SK-N-MC (cell line): ENCODE measurements around the gene SPACDR.

ENCODE experiments used
- DNase-seq: peaks from one replicate; pipeline ENCODE4 v3.0.0-alpha.2; 2011; ENCODE audit warnings: low read depth, low spot score
- H3K27ac ChIP-seq: fragments of 200-600 bp; sonication (generic); 2 replicates; pipeline ENCODE4 v1.5.1; 2016; ENCODE audit warnings: mixed run types
- H3K36me3 ChIP-seq: fragments of 200-600 bp; sonication (generic); 2 replicates; pipeline ENCODE4 v1.6.1; 2017; ENCODE audit warnings: antibody characterized with exemption, low read length, mixed read lengths; ENCODE audit not compliant: insufficient read depth
- H3K4me3 ChIP-seq: fragments of 200-600 bp; sonication (generic); 2 replicates; pipeline ENCODE4 v1.5.1; 2016
- H3K9ac ChIP-seq: fragments of 200-600 bp; sonication (generic); 2 replicates; pipeline ENCODE4 v1.8.0; 2017; ENCODE audit warnings: mixed run types, mixed read lengths; ENCODE audit not compliant: insufficient read length
- H3K9me3 ChIP-seq: fragments of 200-600 bp; sonication (generic); 2 replicates; pipeline ENCODE4 v1.6.1; 2017; ENCODE audit warnings: low read depth, mild to moderate bottlenecking, antibody characterized with exemption, low read length, moderate library complexity, mixed read lengths
- EZH2 ChIP-seq: fragments of 200-600 bp; sonication (generic); IDR thresholded peaks from one replicate; pipeline ENCODE4 v1.6.1; 2017; ENCODE audit warnings: antibody characterized with exemption
- FOXP2 ChIP-seq: optimal IDR thresholded peaks from 2 replicates; pipeline ENCODE3; 2011; ENCODE audit warnings: mild to moderate bottlenecking, moderate library complexity; ENCODE audit not compliant: insufficient read depth; ENCODE audit errors: extremely low read length, control extremely low read depth
- POLR2AphosphoS5 ChIP-seq: IDR thresholded peaks from 2 replicates; pipeline ENCODE4 v1.6.1; 2012; ENCODE audit warnings: mild to moderate bottlenecking, low read depth, low read length, borderline replicate concordance

SPACDR gene

DNA sequence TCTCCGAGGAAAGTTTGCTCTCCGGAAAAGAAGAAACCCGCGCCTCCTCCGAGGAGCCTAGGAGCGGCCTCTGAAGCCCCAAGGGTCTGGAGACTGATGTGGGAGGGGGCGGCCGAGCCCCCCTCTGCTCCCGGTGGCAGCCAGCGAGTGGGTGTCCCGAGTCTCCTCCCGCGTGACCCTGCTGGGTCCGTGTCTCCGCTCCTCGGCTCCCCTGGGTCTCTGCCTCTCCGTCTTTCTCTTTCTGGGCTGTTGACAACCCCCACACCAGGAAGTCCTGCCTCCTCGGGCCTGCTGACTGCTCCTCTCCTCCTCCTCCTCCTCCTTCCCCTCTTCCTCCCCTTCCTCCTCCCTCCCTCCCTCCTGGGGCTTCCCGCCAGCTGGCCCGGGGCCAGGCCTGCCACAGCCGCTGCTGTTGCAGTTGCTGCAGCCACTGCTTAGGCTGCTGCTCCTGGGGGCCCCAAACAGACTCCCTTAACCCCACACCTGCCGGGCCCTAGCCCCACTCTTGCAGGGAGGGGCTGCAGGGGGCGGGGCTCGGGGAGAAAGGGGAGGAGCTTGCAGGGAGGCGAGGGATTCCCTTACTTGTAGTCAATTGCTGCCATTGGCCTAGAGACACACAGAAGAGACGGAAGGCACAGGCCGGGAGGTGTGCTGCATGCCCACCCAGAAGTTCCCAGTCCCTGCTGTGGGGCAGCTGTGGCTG, 15.0 kb upstream of the SPACDR start, which contains the start of gene TSC22D4:
TSS of gene TSC22D4 (minus strand) at position 257 of the 703 bp plus-strand sequence. CDS start 1,176 bp downstream, outside the sequence.
- peak within 1 kb of the TSS; percentile 97 for H3K4me3 ChIP-seq
- peak within 1 kb of the TSS; percentile 80 for H3K9ac ChIP-seq
- DNase-seq, result peak; percentile 77
- TF ChIP-seq FOXP2, result peak; percentile 92
- no peak for TF ChIP-seq EZH2
- peak; percentile 80 for TF ChIP-seq POLR2AphosphoS5
- H3K36me3 ChIP-seq, result peaks cover 4% of the 10 kb centered on the region; the same call in 1 of the 2 replicates
- peak within 1 kb of the TSS; percentile 75 for H3K27ac ChIP-seq
- no peaks in the 10 kb centered on the region for H3K9me3 ChIP-seq

DNA sequence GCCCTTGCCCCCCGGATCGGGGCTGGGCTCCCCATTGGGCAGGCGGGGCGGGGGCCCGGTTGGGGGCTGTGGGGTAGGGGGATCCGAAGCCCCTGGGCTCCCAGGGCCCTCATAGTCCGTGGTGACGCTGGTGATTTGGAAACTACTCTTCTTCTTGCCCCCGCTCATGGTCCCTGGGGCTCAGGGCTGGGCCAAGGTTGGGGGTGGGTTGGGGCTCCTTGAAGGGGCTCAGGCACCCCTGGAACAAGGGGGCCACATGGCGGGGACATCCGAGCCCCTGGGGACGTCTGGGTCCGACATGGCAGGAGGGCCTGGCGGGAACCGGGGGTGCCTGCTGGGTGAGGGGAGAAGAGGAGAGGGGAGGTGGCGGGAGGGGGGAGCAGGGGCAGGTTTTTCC, 13.8 kb upstream of the SPACDR start:
- no peaks in the 10 kb centered on the region for H3K9me3 ChIP-seq
- no peak for DNase-seq
- H3K4me3 ChIP-seq, result peak overlapping the region; percentile 97
- peaks cover 7% of the 10 kb centered on the region; the same call in 1 of the 2 replicates for H3K36me3 ChIP-seq
- H3K9ac ChIP-seq, result peak overlapping the region; percentile 80
- H3K27ac ChIP-seq, result no peak overlapping the region; the same call in 1 of the 2 replicates
- TF ChIP-seq EZH2 (no peak), POLR2AphosphoS5 (no peak), FOXP2 (no peak)

DNA sequence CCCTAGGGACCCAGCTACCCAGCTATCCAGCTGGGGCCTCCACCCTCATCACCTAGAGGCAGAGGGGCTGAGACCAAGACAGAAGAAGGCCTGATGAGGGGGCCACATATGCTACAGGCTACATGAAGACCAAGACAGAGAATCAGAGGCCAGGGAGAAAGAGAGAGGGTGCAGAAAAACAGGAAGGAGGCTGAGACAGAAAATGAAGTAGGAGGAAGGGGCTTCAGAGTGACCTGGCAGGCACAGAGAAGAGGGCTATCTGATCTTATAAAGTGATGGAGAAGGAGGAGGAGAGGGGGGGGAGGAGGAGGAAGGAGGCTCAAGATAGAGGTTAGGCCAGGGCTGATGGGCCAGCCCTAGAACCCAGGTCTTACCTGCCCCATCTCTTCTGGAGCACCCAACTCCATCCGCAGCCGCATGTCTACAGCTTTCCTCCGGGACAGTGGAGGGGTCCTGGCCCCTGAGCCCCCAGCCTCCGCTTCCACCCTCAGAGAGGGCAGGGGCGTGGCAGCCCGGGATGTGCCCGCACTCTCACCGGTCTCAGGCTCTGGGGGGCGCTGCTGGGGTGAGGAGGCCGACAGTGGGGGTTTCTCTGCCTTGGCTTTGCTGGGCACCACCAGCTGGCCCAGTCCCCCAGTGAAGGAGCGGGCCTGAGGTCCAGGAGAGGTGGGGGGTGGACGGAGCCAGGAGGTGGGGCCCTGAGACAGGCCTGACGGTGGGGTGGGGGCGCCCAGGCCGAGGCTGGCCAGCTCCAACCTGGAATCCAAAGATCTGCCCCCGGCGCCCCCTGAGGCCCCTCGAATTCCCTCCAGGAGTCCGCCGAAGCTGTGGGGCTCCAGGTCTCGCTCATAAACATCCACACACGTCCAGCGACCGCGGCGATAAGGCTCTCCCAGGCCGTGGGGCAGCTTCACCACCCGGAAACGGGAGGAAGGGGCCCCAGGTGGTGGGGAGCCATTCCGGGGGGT, 13.1 kb upstream of the SPACDR start:
- Histone ChIP-seq H3K27ac (no peak overlapping the region), H3K9ac (peak overlapping the region; percentile 80), H3K4me3 (peak overlapping the region; percentile 97), H3K9me3 (no peaks in the 10 kb centered on the region), H3K36me3 (peaks cover 7% of the 10 kb centered on the region; the same call in 1 of the 2 replicates)
- TF ChIP-seq POLR2AphosphoS5 (no peak), EZH2 (no peak), FOXP2 (no peak)
- DNase-seq, result no peak

DNA sequence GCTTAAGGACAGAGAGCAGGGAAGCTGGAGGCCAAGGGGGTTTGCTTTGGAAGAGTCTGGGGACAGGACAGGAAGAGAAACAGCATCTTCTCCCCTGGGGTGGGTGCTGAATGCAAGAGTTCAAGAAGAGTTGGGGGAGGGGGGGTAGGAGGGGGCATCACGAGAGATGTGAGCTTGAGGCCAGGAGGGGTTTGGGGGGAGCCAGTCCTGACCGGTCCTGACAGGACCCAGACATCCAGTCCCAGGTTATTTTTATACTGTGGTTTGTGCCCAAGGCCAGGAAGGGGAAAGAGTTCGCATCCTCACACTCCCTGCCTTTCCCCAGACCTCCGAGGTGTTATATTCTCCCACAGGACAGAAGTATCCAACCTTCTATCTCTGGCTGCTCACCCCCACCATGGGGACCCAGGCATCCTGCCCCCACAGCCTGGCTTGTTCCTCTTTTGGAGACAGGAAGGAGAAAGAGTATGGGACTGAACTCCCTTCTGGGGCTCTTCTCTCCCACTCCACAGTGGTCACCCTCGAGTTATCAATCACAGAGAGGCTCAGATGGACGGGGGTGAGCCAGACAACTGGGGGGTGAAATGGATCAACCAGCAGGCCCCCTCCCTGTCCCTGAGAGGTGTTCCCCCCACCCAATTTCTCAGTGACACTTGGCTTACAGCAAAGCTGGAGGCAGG, 12.2 kb upstream of the SPACDR start:
- peak overlapping the region; percentile 97 for H3K4me3 ChIP-seq

DNA sequence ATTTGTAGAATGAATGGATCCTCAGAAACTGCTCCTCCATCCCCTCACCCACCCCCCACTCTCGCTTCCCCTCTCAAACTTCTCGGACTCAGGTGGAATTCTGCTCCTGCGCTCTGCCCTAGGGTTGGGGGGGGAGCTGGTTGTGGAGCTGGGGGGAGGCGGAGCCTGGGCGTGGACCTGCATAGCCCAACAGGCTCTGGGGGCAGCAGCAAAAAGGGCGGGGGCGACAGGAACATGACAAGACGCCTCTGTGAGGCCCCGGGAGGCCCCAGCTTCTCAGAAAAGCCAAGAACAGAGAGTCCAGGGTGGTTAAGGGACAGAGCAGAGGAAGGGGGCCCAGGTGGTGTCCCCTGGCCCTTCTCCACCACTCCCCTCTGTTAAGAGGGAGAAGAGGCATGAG, 11.5 kb upstream of the SPACDR start:
- H3K9me3 ChIP-seq, result no peaks in the 10 kb centered on the region
- no peak for DNase-seq
- peaks cover 7% of the 10 kb centered on the region; the same call in 1 of the 2 replicates for H3K36me3 ChIP-seq
- H3K9ac ChIP-seq, result peak overlapping the region; percentile 28
- H3K27ac ChIP-seq, result peak overlapping the region; percentile 44
- no peak overlapping the region; the same call in 1 of the 2 replicates for H3K4me3 ChIP-seq
- TF ChIP-seq FOXP2 (no peak), EZH2 (no peak), POLR2AphosphoS5 (no peak)

More for the DNA sequence above, 12.2 kb upstream of the SPACDR start:
- Histone ChIP-seq H3K9me3 (no peaks in the 10 kb centered on the region), H3K27ac (peak overlapping the region; percentile 44), H3K9ac (peak overlapping the region; percentile 28), H3K36me3 (peaks cover 7% of the 10 kb centered on the region; the same call in 1 of the 2 replicates)
- no peak for DNase-seq
- no peak for TF ChIP-seq FOXP2
- no peak for TF ChIP-seq POLR2AphosphoS5
- no peak for TF ChIP-seq EZH2

DNA sequence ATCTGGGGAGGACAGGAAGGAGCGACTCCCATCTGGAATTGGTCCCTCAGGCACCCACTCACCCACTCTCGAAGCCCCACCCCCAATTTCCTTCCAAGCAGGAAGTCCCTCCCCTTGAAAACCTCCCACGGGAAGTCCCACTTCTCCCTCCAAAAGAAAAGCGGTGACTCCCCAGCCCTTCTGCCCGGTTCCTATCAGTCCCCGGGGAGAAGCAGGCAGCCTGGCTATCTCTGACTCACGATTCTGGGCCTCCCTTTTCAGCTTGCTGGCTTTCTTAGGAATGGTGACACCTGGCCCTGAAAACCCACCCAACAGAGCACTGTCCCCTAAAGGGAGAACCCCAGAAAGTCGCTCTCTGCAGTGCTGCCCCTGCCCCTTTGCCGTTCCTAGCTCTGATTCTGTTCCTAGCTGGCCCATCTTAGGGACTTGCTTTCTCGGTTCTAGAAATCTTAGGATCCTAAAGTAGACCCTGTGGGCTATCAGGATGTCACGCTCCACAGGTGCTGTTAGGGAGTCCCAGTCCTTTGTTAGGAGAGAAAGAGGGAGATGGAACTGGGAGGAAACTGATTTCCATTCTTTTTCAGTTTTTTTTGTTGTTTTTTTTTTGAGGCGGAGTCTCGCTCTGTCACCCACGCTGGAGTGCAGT, 8.9 kb upstream of the SPACDR start:
- Histone ChIP-seq H3K27ac (peak overlapping the region; percentile 93), H3K9ac (peak overlapping the region; percentile 75), H3K36me3 (peaks cover 7% of the 10 kb centered on the region; the same call in 1 of the 2 replicates), H3K9me3 (no peaks in the 10 kb centered on the region), H3K4me3 (peak overlapping the region; percentile 74)
- peak; percentile 35 for DNase-seq
- TF ChIP-seq EZH2 (no peak), FOXP2 (no peak), POLR2AphosphoS5 (peak; percentile 74)

DNA sequence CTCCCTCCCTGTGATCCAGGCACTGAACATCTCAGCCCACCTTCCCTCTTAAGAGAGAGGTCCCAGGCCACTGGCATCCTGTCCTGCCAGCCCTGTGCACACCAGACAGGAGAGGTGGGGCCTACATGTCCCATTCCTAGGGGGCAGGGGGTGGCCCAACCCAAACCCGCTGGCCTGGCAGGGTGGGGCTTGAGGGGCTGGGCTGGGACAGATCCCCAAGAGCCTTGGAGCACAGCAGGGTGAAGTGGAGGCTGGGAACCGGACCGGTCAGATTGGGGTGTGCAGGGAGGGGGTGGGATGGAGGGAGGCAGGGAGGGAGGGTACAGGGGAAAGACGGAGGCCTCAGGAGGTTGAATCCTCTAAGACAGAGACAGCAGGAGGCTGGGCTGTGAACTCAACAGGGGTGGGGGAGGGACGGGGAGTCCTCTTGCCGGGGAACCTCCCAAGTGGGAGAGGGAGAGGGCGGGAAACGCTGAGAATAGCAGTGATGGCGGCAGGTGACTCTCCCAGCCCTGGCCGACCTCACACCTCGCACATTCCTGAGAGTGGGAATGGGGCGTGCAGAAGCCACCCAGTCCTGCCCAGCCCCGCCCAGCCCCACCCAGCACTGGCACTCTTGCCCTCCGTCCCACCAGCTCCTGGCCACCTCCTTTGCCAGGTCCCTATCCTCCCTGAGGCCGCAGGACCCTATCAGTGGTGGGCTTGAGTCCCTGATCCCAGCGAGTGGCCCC, 8.2 kb upstream of the SPACDR start:
- Histone ChIP-seq H3K36me3 (peaks cover 7% of the 10 kb centered on the region; the same call in 1 of the 2 replicates), H3K9ac (no peak overlapping the region)

More for the DNA sequence above, 8.2 kb upstream of the SPACDR start:
- H3K9me3 ChIP-seq, result no peaks in the 10 kb centered on the region
- H3K27ac ChIP-seq, result peak overlapping the region; percentile 93
- no peak for TF ChIP-seq FOXP2
- no peak for TF ChIP-seq POLR2AphosphoS5
- no peak for TF ChIP-seq EZH2
- DNase-seq, result no peak
- H3K4me3 ChIP-seq, result peak overlapping the region; percentile 74
